Inflammatory macrophage (primary cell): ENCODE measurements around the gene FUT7.
"Not testable (repeated sequence)": the region's sequence is repeated elsewhere in the genome, so short reads cannot be mapped to it uniquely, and the experiment has no call there.

Source experiments
- DNase-seq, 2 donors: peaks; one replicate each; pipeline ENCODE4 v3.0.0-alpha.2; 2020 to 2022

Gene FUT7

GRCh38 chr9:137049544-137050449 is 17.9 kb upstream of the FUT7 start:
- peak; percentile 35 to 53 for DNase-seq

- DNase-seq = no peak
Observed at GRCh38 chr9:137048655-137049543, 17.0 kb upstream of the FUT7 start.

GRCh38 chr9:137046088-137046787 is 14.3 kb upstream of the FUT7 start, which contains the start of gene NPDC1:
NPDC1 (minus strand) TSS chr9:137046177; CDS start chr9:137045989, 188 bp downstream.
- DNase-seq = peak; percentile 61 to 76

GRCh38 chr9:137045294-137046087 is 13.6 kb upstream of the FUT7 start:
- no peak for DNase-seq

GRCh38 chr9:137044502-137045177 is 12.8 kb upstream of the FUT7 start:
- DNase-seq = no peak

GRCh38 chr9:137044037-137044436 is 12.1 kb upstream of the FUT7 start:
- DNase-seq = no peak

- DNase-seq = no peak
Observed at GRCh38 chr9:137042751-137043727, 11.2 kb upstream of the FUT7 start.

- DNase-seq = no peak
Observed at GRCh38 chr9:137041124-137041523, 9.2 kb upstream of the FUT7 start.

- DNase-seq = no peak
Observed at GRCh38 chr9:137040568-137040967, 8.7 kb upstream of the FUT7 start.

GRCh38 chr9:137039611-137040366 is 7.9 kb upstream of the FUT7 start:
- DNase-seq = no peak

GRCh38 chr9:137038916-137039315 is 7.0 kb upstream of the FUT7 start:
- DNase-seq = no peak

GRCh38 chr9:137037483-137037882 is 5.6 kb upstream of the FUT7 start:
- no peak for DNase-seq

GRCh38 chr9:137037035-137037434 is 5.1 kb upstream of the FUT7 start:
- DNase-seq = no peak

GRCh38 chr9:137035937-137036336 is 4.0 kb upstream of the FUT7 start:
- no peak for DNase-seq

- no peak for DNase-seq
Observed at GRCh38 chr9:137035507-137035834, 3.6 kb upstream of the FUT7 start.

- DNase-seq = peak; percentile 79 to 87
Observed at GRCh38 chr9:137034709-137035506, 3.0 kb upstream of the FUT7 start.

GRCh38 chr9:137034039-137034708 is 2.3 kb upstream of the FUT7 start:
- DNase-seq = peak; percentile 22 to 41

- DNase-seq = not testable (repeated sequence)
Observed at GRCh38 chr9:137033481-137033880, 1.6 kb upstream of the FUT7 start.
